Measurements from ENCODE around the gene CDH4. TPM values are rescaled to one million over a fixed set of nuclear protein-coding genes. Genes with fewer than 3 reads are reported as not detected.

The CDH4 gene
- total and polyA plus RNA-seq, 2 donors (not counting 1 experiment from before 2014, with no cell fraction given): not detected

GRCh38 chr20:61437280-61438206, 185.5 kb downstream of the CDH4 start:
- peaks cover 4% of the 10 kb centered on the region for H3K9me3 Mint-ChIP-seq (ENCODE audit: insufficient read depth)
- H3K36me3 ChIP-seq (replicated peaks in 1 of 2; ENCODE audit: control extremely low read depth in 1 of 2, control insufficient read depth in 1 of 2, extremely low read depth in 1 of 2, insufficient read depth in 2 of 2, low read length in 1 of 2): no peaks in the 10 kb centered on the region
- intact Hi-C loops (cut with micrococcal nuclease): no loop called here
- no peaks in the 10 kb centered on the region for H4K20me1 ChIP-seq (ENCODE audit: control insufficient read depth, insufficient read depth, low read length, poor library complexity, severe bottlenecking)
- no peak overlapping the region for H3K9ac ChIP-seq (ENCODE audit: low read length)
- ATAC-seq (ENCODE audit: low read depth) (no peak), DNase-seq (no peak)
- no peak overlapping the region for H3K4me2 ChIP-seq (replicated peaks; ENCODE audit: low read depth, low read length, poor library complexity, severe bottlenecking)
- no peak overlapping the region for H3K27ac Mint-ChIP-seq
- ChIA-PET POLR2A (no interaction called here), CTCF (no interaction called here)
- no peaks in the 10 kb centered on the region for H3K4me1 ChIP-seq (ENCODE audit: control insufficient read depth in 2 of 2, insufficient read depth in 2 of 2, low read length in 2 of 2)
- H3K27ac ChIP-seq (ENCODE audit: low read length in 2 of 2): no peak overlapping the region
- TF ChIP-seq CTCF (IDR thresholded peaks at IDR 0.05) (no peak), EZH2 (IDR thresholded peaks at IDR 0.05; ENCODE audit: borderline replicate concordance, insufficient read depth, low read depth, low read length, poor library complexity, severe bottlenecking) (no peak)
- WGBS (ENCODE audit: insufficient coverage): 51% methylated on average over 27 of the region's 28 CpGs
- H3K9me3 ChIP-seq (ENCODE audit: control extremely low read depth in 1 of 3, control insufficient read depth in 2 of 3, insufficient read depth in 1 of 3, low read length in 2 of 3): peaks cover 0 to 40% (median 0%) of the 10 kb centered on the region in 3 donors
- no peaks in the 10 kb centered on the region for H3K4me1 Mint-ChIP-seq
- H3K27me3 Mint-ChIP-seq: no peaks in the 10 kb centered on the region
- no peak overlapping the region for H3K4me3 ChIP-seq (ENCODE audit: control extremely low read depth in 1 of 5, extremely low read depth in 1 of 5, insufficient read depth in 1 of 5, low read depth in 2 of 5, low read length in 4 of 5)
- H2AFZ ChIP-seq (ENCODE audit: insufficient read depth, low read depth, low read length, poor library complexity, severe bottlenecking): no peak overlapping the region
- no peak overlapping the region for H3K4me3 Mint-ChIP-seq
- H3K79me2 ChIP-seq (ENCODE audit: control insufficient read depth, insufficient read depth, low read length): no peaks in the 10 kb centered on the region
- H3K27me3 ChIP-seq (replicated peaks in 1 of 4; ENCODE audit: control extremely low read depth in 1 of 4, control insufficient read depth in 3 of 4, insufficient read depth in 4 of 4, low read length in 3 of 4): no peaks in the 10 kb centered on the region

GRCh38 chr20:61438285-61438684, 186.2 kb downstream of the CDH4 start:
- H3K27me3 ChIP-seq (replicated peaks in 1 of 4; ENCODE audit: control extremely low read depth in 1 of 4, control insufficient read depth in 3 of 4, insufficient read depth in 4 of 4, low read length in 3 of 4): no peaks in the 10 kb centered on the region
- H3K9ac ChIP-seq (ENCODE audit: low read length): no peak overlapping the region
- CTCF ChIA-PET: no interaction called here
- intact Hi-C loops (cut with micrococcal nuclease): no loop called here
- Mint-ChIP-seq H3K27me3 (no peaks in the 10 kb centered on the region), H3K9me3 (ENCODE audit: insufficient read depth) (peaks cover 4% of the 10 kb centered on the region), H3K27ac (no peak overlapping the region), H3K4me3 (no peak overlapping the region), H3K4me1 (no peaks in the 10 kb centered on the region)
- ATAC-seq (ENCODE audit: low read depth) (no peak), DNase-seq (no peak)
- no peak overlapping the region for H3K4me3 ChIP-seq (ENCODE audit: control extremely low read depth in 1 of 5, extremely low read depth in 1 of 5, insufficient read depth in 1 of 5, low read depth in 2 of 5, low read length in 4 of 5)
- no peak overlapping the region for H2AFZ ChIP-seq (ENCODE audit: insufficient read depth, low read depth, low read length, poor library complexity, severe bottlenecking)
- no peaks in the 10 kb centered on the region for H3K79me2 ChIP-seq (ENCODE audit: control insufficient read depth, insufficient read depth, low read length)
- POLR2A ChIA-PET: no interaction called here
- TF ChIP-seq EZH2 (IDR thresholded peaks at IDR 0.05; ENCODE audit: borderline replicate concordance, insufficient read depth, low read depth, low read length, poor library complexity, severe bottlenecking): no peak
- TF ChIP-seq CTCF (IDR thresholded peaks at IDR 0.05): no peak
- no peaks in the 10 kb centered on the region for H4K20me1 ChIP-seq (ENCODE audit: control insufficient read depth, insufficient read depth, low read length, poor library complexity, severe bottlenecking)
- WGBS (ENCODE audit: insufficient coverage): 63% methylated on average over 1 of the region's 3 CpGs
- H3K36me3 ChIP-seq (replicated peaks in 1 of 2; ENCODE audit: control extremely low read depth in 1 of 2, control insufficient read depth in 1 of 2, extremely low read depth in 1 of 2, insufficient read depth in 2 of 2, low read length in 1 of 2): no peaks in the 10 kb centered on the region
- peaks cover 0 to 40% (median 0%) of the 10 kb centered on the region in 3 donors for H3K9me3 ChIP-seq (ENCODE audit: control extremely low read depth in 1 of 3, control insufficient read depth in 2 of 3, insufficient read depth in 1 of 3, low read length in 2 of 3)
- no peak overlapping the region for H3K27ac ChIP-seq (ENCODE audit: low read length in 2 of 2)
- no peak overlapping the region for H3K4me2 ChIP-seq (replicated peaks; ENCODE audit: low read depth, low read length, poor library complexity, severe bottlenecking)
- H3K4me1 ChIP-seq (ENCODE audit: control insufficient read depth in 2 of 2, insufficient read depth in 2 of 2, low read length in 2 of 2): no peaks in the 10 kb centered on the region

Data from B cell (primary cell).